Superior temporal gyrus (tissue), 1 donor: ENCODE measurements around the gene OBI1.

Experiments used
- DNase-seq: peaks from one replicate; pipeline ENCODE4 v3.0.0-alpha.2; 2016; ENCODE audit errors: extremely low spot score

Gene OBI1, protein sequence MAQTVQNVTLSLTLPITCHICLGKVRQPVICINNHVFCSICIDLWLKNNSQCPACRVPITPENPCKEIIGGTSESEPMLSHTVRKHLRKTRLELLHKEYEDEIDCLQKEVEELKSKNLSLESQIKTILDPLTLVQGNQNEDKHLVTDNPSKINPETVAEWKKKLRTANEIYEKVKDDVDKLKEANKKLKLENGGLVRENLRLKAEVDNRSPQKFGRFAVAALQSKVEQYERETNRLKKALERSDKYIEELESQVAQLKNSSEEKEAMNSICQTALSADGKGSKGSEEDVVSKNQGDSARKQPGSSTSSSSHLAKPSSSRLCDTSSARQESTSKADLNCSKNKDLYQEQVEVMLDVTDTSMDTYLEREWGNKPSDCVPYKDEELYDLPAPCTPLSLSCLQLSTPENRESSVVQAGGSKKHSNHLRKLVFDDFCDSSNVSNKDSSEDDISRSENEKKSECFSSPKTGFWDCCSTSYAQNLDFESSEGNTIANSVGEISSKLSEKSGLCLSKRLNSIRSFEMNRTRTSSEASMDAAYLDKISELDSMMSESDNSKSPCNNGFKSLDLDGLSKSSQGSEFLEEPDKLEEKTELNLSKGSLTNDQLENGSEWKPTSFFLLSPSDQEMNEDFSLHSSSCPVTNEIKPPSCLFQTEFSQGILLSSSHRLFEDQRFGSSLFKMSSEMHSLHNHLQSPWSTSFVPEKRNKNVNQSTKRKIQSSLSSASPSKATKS

DNA sequence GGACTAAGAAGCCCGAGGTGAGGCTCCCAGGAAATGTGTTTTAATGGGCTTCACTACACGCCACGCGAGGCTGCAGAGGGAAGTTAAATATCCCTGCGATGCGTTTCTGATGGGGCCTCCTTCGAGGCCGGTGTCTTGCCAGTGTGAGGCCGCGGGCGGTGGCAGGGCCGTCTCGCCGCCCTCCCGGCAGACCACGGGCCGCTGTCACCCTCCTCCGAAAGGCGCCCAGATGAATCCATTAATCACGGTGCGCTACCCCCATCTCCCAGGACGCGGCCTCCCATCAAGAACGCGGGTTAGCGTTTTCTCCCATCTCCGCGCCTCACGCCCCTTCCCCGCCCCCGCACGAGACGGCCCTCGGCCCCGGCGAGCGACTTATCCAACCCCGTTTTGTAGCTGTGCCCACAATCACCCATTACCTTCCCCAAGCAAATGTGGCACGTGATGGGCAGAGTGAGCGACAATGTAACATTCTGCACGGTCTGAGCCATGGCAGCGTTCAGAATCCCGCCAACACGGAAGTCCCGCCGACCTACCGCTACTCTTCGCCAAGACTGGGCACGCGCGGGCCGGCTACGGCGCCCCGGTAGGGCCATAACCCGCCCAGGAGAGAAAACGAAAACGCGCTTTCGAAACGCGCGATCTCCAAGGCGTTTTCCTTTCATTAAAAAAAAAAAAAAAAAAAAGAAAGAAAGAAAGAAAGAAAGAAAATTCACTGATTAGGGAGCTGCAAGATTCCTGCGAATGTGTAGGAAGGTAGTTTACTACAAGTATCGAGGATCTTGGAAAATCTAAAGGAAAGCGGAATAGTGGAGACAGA is at the start of gene OBI1:
Gene OBI1, minus strand, starts transcription at position 526 of the 820 bp plus-strand sequence. Its CDS starts 35 bp downstream, at position 491.
- DNase-seq = peak; percentile 95

GRCh38 chr13:78701383-78701782 is 42.4 kb upstream of the OBI1 start:
- DNase-seq = no peak

DNA sequence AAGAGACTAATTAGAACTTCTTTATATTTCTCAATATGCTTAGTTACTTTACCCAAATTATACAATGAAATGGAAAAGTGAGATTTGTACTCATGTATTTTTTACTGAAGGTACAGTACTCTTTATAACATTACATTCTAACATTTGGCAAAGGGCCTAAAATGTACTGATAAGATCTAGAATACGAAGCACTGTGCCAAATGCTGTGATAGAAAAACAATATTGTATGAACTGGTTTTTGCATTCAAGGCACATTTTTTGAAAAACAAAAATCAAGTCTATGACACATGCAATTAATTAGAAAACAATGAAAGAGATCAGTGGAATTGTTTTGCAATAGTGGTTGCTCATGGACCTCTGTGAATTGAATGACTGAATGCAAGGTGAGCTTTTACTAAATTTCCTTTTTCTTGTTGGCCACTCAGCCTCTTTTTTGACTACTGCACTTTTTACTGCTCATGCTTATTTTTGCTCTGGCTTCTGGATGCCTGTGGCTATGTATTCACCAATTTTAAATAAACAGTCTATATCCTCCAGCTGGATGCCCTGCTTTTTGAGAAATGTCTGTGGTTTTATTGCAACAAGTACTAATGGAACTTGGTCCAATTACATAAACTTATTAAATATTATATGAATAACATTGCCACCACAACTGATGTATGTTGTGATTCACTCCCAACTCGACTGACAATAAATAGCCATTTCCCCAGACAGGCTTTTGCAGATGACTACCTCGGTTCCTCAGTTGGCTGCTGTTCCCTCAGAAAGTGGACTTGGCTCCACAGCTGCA is 41.4 kb upstream of the OBI1 start:
- DNase-seq = no peak

GRCh38 chr13:78689011-78689410 is 30.1 kb upstream of the OBI1 start:
- peak; percentile 15 for DNase-seq

DNA sequence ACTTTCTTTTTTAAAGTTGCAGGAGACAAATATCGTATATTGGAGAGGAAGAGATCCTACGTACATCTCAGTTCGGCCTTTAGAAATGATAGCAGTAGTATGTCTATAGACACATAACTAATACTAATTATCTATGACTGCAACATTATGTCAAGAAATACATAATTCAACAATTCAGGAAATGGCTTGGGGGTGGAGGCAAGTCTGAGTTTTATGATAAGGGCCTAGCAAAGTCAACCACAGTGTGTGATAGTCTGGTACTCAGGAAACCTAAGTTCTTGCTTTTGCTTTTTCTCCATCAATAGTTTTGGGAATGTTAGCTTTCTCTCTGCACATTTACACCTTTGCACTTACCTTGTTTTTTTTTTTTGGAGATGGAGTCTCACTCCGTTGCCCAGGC is 27.5 kb upstream of the OBI1 start:
- DNase-seq = no peak

- no peak for DNase-seq
Observed at GRCh38 chr13:78680576-78681350, 21.8 kb upstream of the OBI1 start.

- no peak for DNase-seq
Observed at GRCh38 chr13:78680115-78680561, 21.2 kb upstream of the OBI1 start.

DNA sequence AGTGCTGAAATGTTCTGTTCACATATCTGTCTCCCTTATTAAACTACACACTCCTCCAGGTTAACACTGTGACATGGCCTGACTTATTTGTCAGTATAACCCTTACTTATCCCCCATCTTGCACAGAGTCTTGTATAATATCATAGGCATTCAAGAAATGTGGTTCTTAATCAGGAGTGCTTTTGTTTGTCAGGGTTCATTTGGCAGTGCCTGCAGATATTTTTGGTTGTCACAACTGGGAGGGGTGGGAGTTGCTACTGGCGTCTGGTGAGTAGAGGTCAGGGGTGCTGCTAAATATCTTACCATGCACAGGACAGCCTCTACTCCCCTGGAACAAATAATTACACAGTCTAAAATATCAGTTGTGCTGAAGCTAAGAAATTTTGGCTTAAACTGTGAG is 20.4 kb upstream of the OBI1 start:
- DNase-seq = no peak

GRCh38 chr13:78675112-78675511 is 16.2 kb upstream of the OBI1 start:
- DNase-seq = no peak

DNA sequence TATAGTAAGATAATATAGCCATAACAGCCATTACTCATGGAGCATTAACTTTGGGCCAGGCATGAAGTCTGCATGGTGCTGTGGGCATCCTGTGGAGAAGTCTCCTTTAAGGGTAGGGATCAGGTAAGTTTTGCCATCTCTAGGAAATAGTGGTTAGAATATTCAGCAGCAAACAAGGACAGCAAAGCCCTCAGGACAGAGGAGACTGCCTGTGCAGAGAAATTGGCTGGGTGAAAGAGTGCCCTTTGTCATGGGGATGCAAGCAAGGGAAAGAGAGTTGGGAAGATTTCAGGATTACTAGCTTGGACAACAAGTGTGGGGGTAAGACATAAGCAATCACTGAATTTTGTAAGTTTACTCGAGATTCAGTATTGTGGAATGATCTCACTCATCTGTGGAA is 15.7 kb upstream of the OBI1 start:
- no peak for DNase-seq

GRCh38 chr13:78662467-78662866 is 3.5 kb upstream of the OBI1 start:
- DNase-seq = no peak

- no peak for DNase-seq
Observed at GRCh38 chr13:78660495-78660857, 1.5 kb upstream of the OBI1 start.

DNA sequence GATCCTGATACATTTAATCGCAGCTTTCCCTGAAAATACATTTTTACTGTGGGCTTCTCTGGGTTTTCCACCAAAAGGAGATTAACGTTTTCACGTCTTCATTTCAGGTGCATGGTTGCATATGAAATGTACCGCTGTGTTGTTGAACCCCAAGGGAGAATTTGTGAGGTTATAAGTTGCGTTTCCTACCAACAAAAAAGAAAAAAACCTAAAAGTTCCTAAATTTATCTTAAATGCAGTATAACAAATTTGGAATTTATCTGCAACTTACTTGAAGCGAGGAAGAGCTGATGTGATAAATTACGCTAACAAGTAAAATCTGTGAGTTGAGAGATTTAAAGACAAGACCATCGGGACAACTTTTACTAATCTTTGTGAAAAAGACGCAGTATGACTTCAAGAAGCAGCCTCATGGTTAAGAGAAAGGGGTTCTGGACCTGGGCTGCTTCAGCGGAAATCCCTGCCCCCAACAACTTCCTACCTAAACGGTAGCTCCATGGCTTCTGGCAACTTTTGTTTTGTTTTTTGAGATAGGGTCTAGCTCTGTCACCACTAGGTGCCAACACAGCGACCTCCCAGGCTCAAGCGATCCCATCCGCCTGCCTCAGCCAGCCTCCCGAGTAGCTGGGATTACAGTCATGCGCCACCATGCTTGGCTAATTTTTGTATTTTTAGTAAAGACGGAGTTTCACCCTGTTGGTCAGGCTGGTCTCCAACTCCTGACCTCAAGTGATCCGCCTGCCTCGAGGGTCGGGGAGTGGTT is 958 bp upstream of the OBI1 start:
- peak; percentile 49 for DNase-seq

DNA sequence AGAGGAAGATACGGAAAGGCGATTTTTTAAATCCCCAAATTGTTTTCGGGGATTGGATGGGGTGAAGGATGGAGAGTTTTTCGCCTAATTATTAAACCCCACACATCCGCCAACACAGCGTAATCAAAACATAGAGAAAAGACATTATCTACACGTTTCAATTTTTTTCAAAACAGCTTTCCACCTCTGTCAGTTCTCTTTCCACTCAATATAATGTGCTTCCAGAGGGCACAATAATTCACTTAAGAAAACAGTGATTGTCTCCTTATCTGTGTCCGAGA is 435 bp upstream of the OBI1 start:
- DNase-seq = no peak

DNA sequence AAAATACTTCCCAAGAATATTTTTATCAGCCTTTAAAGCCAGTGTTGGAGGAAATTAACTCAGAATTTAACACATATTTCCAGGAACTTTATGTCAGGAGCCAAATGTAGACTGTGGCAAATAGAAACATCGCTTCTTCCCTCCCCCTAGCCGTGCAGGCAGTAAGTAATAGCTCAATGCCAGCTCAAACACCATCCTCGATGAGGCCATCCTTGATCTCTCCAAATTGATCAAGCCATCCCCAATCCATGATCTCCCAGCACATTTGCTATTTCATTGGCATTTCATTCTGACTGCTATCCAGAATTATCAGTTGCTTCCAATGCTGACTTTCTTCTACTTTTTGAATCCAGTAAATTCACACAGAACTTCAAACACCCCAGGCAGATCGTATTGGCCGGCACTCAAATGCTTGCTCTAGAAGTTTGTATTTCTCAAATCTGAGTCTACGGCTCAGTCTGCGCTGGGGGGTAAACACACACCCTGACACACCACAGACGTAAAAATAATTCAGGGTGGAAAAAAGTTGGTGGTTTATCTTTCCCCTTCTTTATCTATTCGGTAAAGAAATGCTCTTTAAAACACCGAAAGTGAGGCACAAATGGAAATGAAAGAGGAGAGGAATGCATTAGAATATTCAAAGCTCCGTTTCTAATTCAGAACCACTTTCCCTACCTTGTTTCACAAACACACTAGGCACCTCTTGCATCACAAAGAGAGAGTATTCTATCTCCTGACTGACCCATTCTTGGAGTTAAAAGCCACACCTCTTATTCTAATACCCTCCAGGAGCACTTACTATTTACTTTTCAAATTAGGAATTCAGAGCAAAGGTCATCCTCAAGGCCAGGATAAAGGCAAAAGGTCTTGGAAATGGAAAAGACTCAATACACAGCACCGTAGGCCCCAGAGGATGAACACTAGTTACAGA is 991 bp downstream of the OBI1 start:
- DNase-seq = peak; percentile 29

DNA sequence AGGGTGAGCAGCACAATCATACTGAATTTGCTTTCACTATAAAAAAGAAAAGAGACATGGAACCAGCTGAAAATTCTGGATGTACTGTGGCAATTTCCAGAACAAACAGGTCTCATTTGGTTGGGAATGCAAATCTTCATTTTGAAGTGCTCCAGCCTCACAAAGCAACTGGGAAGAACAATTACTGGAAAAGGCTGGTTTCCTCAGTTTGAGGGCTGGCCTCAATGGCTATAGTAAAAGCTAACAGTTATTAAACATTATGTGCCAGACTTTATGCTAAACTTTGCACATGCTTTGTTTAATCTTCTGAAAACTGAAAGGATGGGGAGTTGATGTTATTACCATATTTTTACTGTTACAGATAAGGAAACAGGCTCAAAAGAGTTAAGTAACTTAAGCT is 3.0 kb downstream of the OBI1 start:
- DNase-seq = no peak

- DNase-seq = no peak
Observed at GRCh38 chr13:78655007-78655406, 3.9 kb downstream of the OBI1 start.

DNA sequence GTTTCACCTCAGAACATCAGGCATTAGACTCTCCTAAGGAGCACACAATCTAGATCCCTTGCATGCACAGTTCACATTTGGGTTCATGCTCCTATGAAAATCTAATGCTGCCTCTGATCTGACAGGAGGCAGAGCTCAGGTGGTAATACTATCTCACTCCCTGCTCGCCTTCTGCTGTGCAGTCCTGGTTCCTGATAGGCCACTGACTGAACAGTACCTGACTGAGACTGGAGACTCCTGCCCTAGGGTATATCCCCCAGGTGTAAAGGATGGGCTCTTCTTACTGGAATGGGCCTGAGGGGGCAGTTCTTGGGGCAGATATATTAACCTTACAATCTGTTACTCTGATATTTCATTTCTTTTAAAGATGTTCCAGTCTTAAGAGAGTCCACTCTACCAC is 6.3 kb downstream of the OBI1 start:
- DNase-seq = no peak

DNA sequence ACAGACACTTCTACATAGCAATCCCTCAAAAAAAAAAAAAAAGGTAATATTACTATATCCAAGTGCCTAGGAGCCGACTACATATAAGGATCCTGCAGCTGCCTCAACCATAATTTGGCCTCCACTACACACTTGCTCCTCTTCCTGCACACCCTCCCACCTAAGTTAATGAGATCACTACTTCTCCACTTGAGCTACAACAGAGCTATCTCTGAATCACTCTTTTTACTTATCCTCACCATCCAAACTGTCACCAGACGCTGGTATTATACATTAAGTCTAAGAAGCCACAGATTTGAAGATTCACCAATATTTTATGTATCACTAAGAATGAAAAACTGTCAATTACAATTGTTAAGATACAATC is 8.3 kb downstream of the OBI1 start:
- no peak for DNase-seq
